Chondrocyte (in vitro differentiated cells): Measurements from ENCODE around the gene FXYD2. TPM values are rescaled to one million over a fixed set of nuclear protein-coding genes. Genes with fewer than 3 reads are reported as not detected.

ENCODE experiments used
- DNase-seq: peaks from one replicate; pipeline ENCODE4 v3.0.0; 2021; ENCODE audit warnings: mixed read lengths, low spot score
- H3K27ac Mint-ChIP-seq: one replicate; pipeline ENCODE4 v1.8.0; 2021; ENCODE audit warnings: mild to moderate bottlenecking, moderate library complexity, mixed read lengths; ENCODE audit not compliant: unreplicated experiment
- H3K27me3 Mint-ChIP-seq: 2 replicates; pipeline ENCODE4 v1.8.0; 2021; ENCODE audit warnings: low read depth, mixed read lengths
- H3K36me3 Mint-ChIP-seq: 2 replicates; pipeline ENCODE4 v1.8.0; 2021; ENCODE audit warnings: low read depth, mixed read lengths
- H3K4me1 Mint-ChIP-seq: 2 replicates; pipeline ENCODE4 v1.8.0; 2021; ENCODE audit warnings: low read depth, mild to moderate bottlenecking, mixed read lengths
- H3K4me3 Mint-ChIP-seq: one replicate; pipeline ENCODE4 v1.8.0; 2021; ENCODE audit warnings: mild to moderate bottlenecking, moderate library complexity, mixed read lengths; ENCODE audit not compliant: unreplicated experiment
- H3K9me3 Mint-ChIP-seq: 2 replicates; pipeline ENCODE4 v1.8.0; 2021; ENCODE audit warnings: low read depth, mixed read lengths
- total RNA-seq: library from RNA; stranded (reverse); gene quantifications from 3 replicates; pipeline ENCODE4 v1.2.1, GENCODE V29; 2021
- TF ChIP-seq, protein P1 (sequence below): fragments of 200-600 bp; sonication (generic); IDR thresholded peaks from 2 replicates; pipeline ENCODE4 v1.5.0; 2021; ENCODE audit warnings: antibody characterized with exemption, mild to moderate bottlenecking, moderate library complexity

The FXYD2 gene
- total RNA-seq, 1 donor from 2014 or later = not detected

DNA sequence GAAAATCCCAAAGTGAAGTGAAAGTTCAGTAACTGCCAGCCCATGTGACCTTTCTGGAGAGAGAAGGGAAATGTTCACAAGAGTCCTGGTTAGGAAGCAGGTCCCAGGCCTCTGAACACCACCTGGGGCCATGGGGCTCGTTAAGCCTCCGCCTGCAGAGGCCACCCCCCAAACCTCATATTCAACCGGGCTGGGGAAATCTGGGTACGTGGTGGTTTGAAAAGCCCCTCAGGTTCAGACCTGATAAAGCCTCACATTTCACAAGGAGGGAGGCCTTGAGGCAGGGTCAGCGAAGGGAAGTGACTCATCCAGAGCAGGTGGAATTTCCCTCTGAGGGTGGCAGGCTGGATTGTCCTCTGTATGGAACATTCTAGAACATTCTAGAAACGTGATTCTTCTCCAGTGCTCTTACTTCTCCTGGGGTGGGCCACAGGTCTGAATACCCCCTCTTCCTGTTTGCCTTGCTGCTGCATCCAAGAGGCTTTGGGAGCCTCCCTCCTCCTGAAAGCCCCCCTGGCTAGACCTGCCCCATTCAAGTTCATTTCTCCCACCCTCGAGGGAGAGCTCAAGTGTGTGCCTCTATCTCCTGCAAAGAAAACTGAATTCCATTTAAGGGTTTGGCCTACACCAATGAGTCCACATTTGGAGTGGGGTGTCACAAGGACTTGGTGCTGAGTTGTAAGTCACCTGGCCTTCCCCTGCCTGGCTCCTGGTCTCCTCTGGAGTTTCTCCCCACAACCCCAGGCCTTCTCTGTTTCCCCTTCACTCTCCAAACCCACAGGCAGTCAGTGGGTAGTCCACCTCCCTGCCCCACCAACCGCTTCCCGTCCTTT is 6.3 kb downstream of the FXYD2 start:
- H3K36me3 Mint-ChIP-seq = no peaks in the 10 kb centered on the region
- H3K9me3 Mint-ChIP-seq = no peaks in the 10 kb centered on the region
- no peak overlapping the region for H3K4me3 Mint-ChIP-seq
- H3K4me1 Mint-ChIP-seq = peaks cover 14% of the 10 kb centered on the region
- H3K27me3 Mint-ChIP-seq = no peaks in the 10 kb centered on the region
- no peak overlapping the region for H3K27ac Mint-ChIP-seq
- peak; percentile 44 for DNase-seq
- TF ChIP-seq, protein P1, sequence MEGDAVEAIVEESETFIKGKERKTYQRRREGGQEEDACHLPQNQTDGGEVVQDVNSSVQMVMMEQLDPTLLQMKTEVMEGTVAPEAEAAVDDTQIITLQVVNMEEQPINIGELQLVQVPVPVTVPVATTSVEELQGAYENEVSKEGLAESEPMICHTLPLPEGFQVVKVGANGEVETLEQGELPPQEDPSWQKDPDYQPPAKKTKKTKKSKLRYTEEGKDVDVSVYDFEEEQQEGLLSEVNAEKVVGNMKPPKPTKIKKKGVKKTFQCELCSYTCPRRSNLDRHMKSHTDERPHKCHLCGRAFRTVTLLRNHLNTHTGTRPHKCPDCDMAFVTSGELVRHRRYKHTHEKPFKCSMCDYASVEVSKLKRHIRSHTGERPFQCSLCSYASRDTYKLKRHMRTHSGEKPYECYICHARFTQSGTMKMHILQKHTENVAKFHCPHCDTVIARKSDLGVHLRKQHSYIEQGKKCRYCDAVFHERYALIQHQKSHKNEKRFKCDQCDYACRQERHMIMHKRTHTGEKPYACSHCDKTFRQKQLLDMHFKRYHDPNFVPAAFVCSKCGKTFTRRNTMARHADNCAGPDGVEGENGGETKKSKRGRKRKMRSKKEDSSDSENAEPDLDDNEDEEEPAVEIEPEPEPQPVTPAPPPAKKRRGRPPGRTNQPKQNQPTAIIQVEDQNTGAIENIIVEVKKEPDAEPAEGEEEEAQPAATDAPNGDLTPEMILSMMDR = peak; percentile 11

DNA sequence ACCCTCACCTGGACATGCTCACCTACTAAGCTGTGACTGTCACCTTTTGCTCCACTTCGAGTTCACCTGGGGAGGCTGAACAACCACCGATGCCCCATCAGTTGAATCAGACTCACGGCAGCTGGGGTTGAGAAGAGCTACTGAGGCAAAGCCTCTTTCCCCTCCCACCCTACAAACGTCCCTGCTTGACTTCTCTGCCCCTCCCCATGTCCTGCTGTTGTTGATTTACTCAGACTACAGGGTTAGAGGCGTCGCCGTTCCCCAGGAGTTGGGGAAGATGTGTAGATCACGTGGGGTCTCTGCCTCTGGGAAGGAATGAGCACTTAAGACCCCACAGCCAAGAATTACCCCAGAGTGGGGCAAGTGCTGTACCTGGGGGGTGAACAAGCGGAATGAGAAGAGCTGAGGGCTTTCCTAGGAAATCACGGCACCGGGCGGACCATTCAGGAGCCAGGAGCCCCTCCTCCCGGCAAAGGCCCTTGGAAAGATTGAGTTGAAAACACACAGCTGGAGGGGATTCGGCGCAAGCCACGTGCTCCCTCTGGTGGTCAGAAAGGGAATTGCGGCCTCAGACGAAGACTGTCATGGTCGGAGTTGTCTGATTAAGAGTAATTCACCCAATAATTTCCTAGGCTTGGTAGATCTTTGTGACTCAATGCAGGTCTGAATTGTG is 7.0 kb downstream of the FXYD2 start:
- Mint-ChIP-seq H3K9me3 (no peaks in the 10 kb centered on the region), H3K27me3 (peaks cover 2% of the 10 kb centered on the region), H3K4me3 (peak overlapping the region; percentile 16), H3K36me3 (no peaks in the 10 kb centered on the region), H3K4me1 (peaks cover 14% of the 10 kb centered on the region), H3K27ac (no peak overlapping the region)
- peak; percentile 74 for DNase-seq
- TF ChIP-seq, protein P1 = peak; percentile 96

DNA sequence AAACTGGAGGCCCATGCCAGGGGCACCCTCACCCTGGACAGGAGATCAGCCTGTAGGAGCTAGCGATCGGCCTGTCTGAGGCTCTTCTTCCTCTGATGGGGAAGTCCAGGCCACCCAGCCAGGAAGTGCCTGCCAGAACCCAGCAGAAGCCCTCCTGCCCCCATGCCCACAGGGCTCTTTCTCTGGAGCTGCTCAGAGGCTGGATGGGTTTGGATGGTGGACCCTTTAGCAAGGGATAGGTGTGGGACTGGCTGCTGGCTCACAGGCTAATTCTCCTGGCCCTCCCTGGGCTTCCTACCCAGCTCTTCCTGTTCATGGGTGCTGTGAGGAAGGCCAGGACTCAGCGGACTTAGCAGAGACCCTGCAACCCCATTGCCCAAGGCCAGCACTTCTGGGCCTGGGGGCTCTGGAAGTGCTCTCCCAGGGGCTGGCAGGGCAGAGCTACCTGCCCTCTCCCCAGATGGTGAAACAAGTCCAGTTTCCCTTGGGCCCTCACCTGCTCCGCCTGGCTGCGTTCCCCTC is 7.6 kb downstream of the FXYD2 start:
- DNase-seq = peak; percentile 68
- Mint-ChIP-seq H3K27me3 (peaks cover 4% of the 10 kb centered on the region), H3K36me3 (no peaks in the 10 kb centered on the region), H3K4me3 (no peak overlapping the region), H3K9me3 (no peaks in the 10 kb centered on the region), H3K4me1 (peaks cover 14% of the 10 kb centered on the region), H3K27ac (no peak overlapping the region)
- TF ChIP-seq, protein P1 = no peak

DNA sequence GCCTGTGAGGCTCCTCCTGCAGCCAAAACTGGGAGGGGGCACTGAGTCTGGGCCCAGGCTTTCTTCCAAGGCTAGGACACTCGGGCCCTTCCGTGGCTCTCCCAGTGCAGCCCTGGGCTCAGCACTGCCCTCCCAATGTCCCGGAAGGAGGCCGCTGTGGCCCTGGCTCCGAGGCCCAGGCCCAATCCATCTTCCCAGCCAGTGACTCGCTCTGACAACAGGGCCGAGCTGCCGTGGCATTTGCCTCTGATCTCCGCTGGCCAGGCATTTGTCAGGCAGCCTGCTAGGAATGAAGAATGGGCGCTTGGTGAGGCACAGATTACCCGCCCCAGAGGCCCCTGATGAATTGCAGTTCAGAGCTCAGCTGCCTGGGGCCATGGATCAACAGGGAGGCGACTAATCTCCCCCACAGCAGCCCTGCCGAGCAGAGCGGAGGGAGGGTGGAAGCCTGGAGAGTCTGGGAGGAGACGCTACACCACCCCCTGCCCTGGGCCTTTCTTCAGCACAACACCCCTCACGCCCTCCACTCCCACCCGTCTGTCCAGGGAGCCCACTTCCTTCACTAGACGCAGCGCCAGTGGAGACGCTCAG is 8.3 kb downstream of the FXYD2 start:
- no peak overlapping the region for H3K4me3 Mint-ChIP-seq
- no peaks in the 10 kb centered on the region for H3K36me3 Mint-ChIP-seq
- no peaks in the 10 kb centered on the region for H3K9me3 Mint-ChIP-seq
- H3K4me1 Mint-ChIP-seq = peaks cover 14% of the 10 kb centered on the region
- H3K27ac Mint-ChIP-seq = no peak overlapping the region
- H3K27me3 Mint-ChIP-seq = peaks cover 6% of the 10 kb centered on the region
- peak; percentile 78 for DNase-seq
- TF ChIP-seq, protein P1 = no peak

GRCh38 chr11:117815262-117815803 is 9.2 kb downstream of the FXYD2 start:
- no peaks in the 10 kb centered on the region for H3K36me3 Mint-ChIP-seq
- H3K4me1 Mint-ChIP-seq = peaks cover 14% of the 10 kb centered on the region
- DNase-seq = no peak
- no peaks in the 10 kb centered on the region for H3K9me3 Mint-ChIP-seq
- peaks cover 13% of the 10 kb centered on the region for H3K27me3 Mint-ChIP-seq
- H3K27ac Mint-ChIP-seq = no peak overlapping the region
- TF ChIP-seq, protein P1 = no peak
- no peak overlapping the region for H3K4me3 Mint-ChIP-seq
